Stimulated activated CD4-positive, alpha-beta T cell treated with anti-CD3 and anti-CD28 coated beads, Interleukin-15, amount 100 ng/mL, for 24 hours (primary cell): ENCODE results near the gene EIF1.

Source experiments
- DNase-seq: peaks from one replicate; pipeline ENCODE4 v3.0.0-alpha.2; 2020

EIF1 gene

GRCh38 chr17:41738077-41738800 lies 49.6 kb downstream of the EIF1 start:
- peak; percentile 85 for DNase-seq

GRCh38 chr17:41738801-41739112 lies 50.1 kb downstream of the EIF1 start:
- DNase-seq = no peak

- DNase-seq = no peak
Observed at GRCh38 chr17:41739661-41740352, 51.1 kb downstream of the EIF1 start.

- DNase-seq = no peak
Observed at GRCh38 chr17:41740506-41740905, 51.8 kb downstream of the EIF1 start.

- no peak for DNase-seq
Observed at GRCh38 chr17:41741709-41742108, 53.0 kb downstream of the EIF1 start.
